Neural progenitor cell (in vitro differentiated cells): Measurements from ENCODE around the gene ARL6IP6.

Source experiments
- CTCF ChIP-seq: fragments of 200-600 bp; sonication (generic); IDR thresholded peaks from 2 replicates; pipeline ENCODE4 v1.5.1; 2017; ENCODE audit warnings: antibody characterized with exemption, mild to moderate bottlenecking
- EZH2 ChIP-seq: fragments of 200-600 bp; sonication (generic); IDR thresholded peaks from 2 replicates; pipeline ENCODE4 v1.6.1; 2017; ENCODE audit warnings: antibody characterized with exemption, mild to moderate bottlenecking, moderate library complexity
- EZH2phosphoT487 ChIP-seq: fragments of 200-600 bp; sonication (generic); IDR thresholded peaks from 2 replicates; pipeline ENCODE4 v1.6.1; 2017; ENCODE audit warnings: antibody characterized with exemption

- TF ChIP-seq CTCF: no peak
- no peak for TF ChIP-seq EZH2phosphoT487
- TF ChIP-seq EZH2: no peak
These were observed 657 bp downstream of the ARL6IP6 start for GRCh38 chr2:152718909-152719645.
